Activated CD4-positive, alpha-beta T cell treated with anti-CD3 and anti-CD28 coated beads for 4 hours (primary cell): ENCODE data around the gene LAMB4.

Experiments
- DNase-seq, 2 donors: peaks; one replicate each; pipeline ENCODE4 v3.0.0-alpha.2; 2020

Gene LAMB4

DNA sequence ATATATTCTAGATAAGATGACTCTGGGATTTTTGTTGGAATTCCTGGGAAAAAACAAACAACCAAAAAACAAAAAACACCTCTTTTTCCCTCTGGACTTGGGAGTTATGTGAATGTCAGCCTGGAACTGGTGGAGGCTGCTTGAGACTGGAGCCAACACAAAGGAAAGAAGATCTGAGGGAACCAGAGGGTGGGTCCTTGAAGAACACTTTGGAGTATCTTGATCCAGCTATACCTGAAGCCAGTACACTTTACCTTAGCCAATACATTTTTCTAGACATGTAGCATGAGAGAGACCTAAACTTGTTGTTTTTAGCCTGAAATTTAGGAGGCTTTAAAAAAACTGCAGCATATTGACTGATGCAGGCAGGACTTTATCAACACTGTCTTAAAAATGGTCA is 121.3 kb downstream of the LAMB4 start:
- no peak for DNase-seq

- no peak for DNase-seq
Measured at GRCh38 chr7:108008240-108008639, 121.9 kb downstream of the LAMB4 start.

DNA sequence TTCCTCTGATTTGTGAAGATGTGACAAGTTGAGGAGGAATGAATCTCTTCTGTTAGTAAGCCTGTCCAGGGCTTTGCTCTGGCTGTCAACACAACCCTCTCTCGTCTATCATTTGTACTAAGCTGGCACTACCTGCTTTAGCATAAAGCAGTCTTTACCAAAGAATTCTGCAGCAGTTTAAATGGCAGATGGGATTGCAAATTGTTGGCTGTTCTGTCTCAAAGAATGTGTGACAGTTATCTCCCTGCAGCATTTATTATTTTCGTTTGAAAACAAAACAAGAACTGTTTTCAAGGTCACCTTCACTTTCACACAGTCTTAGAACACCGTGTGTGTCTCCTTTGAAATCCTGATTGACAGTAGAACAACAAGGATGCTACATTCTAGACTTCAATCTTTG is 122.4 kb downstream of the LAMB4 start:
- no peak for DNase-seq

GRCh38 chr7:108007261-108007660 is 122.9 kb downstream of the LAMB4 start:
- DNase-seq: no peak

- no peak for DNase-seq
Measured at GRCh38 chr7:108004220-108005142, 125.7 kb downstream of the LAMB4 start.

DNA sequence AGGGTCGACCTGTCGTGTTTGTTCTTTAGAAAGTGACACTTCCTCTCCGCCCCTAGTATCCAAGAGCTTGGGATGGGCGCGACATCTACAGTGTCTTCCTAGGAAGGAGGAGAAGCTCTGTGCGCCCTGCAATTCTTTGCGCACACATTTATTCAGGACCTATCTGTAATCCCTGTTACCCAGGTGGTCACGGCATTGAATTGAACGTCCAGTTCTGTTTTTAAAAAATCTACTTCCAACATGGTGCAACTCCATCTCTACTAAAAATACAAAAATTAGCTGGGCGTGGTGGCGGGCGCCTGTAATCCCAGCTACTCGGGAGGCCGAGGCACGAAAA is 126.6 kb downstream of the LAMB4 start:
- no peak for DNase-seq

- no peak for DNase-seq
Measured at GRCh38 chr7:108002726-108003598, 127.2 kb downstream of the LAMB4 start, which contains the start of gene LAMB1. Gene LAMB1 (minus strand): TSS chr7:108003161. CDS start chr7:108002885, 276 bp downstream.

DNA sequence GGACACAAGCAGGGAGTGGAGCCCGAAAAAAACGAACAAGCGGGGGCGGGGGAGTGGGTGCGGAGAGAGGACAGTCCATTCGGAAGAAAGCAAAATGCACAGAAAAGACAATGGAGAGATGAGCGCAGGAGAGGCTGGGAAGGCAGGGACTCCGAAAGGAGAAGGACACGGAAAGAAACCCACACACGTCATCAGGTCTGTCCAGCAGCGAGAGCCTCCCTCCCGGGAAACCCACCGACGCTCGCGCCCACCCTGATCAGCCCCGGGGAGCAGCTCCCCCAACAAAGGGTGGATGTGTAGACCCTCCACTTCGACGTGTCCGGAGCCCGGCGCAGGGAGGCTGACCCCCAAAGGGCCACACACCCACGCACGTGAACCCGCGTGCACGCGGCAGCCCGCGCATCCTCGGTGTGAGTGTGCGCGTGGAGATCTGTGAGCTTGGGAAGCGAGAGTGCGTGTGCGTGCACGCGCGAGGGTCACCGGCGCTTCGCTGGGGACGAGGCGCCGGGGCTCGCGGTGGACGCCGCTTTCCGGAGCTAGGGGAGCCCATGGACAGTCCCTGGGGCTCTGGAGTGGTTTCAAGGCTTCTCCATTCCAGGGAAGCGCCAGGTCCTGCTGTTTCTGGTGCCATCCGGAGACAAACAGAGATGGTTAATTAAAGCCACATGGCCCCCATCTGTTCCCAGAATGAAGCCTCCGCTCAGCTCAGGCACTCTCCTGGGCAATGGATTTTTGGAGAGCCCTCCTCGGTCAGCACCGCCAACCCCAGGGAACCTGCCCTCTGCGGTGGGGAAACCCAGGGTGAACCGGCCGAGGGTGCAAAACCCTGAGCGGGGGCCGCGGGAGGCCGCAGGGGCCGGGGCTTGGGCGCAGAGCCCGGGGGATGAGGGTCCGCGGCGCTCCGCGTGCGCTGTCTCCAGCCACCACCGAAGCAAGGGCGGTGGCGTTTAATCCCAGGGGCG is 128.1 kb downstream of the LAMB4 start:
- DNase-seq: no peak

DNA sequence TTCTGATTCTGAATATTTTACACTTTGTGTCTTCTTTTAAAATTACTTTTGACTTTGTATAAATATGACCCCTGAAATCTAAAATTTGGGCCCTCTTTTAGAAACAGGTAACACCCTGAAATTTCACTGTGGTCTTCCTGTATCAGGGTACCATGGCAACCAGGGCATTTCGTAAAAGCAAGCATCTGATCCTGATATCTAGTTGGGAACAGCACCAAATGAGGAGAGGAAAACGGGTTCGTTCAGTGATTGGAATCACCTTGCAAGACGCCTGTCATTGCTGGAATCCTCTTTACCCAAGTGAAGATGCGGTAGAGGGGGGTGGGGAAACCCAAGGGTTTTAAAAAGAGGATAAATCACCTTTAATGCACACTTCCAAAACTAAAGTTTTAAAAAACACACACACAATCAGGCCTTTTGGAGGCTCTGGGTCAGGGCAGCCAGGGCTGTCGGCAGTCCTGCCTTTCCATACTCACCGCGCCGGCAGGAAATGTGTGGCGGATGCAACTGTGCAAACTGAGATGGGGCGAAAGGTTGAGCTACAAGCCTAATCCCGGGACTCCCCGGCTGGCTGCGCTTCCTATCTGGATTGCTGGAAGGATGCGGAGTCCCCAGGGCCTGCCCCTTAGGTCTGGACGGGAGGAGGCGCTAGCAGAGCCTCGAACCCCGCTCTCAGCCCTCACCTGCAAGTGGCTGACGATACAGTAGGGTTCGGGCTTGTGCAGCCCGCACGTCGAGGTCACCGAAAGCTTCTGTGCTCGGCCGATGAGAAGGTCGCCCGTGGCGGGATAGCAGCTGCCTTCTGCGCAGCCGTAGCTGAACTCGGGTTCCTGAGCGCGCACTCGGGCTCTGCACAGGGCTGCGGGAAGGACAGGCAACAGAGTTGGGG is 129.0 kb downstream of the LAMB4 start:
- DNase-seq: no peak

- DNase-seq: no peak
Measured at GRCh38 chr7:107999779-108000560, 130.2 kb downstream of the LAMB4 start.

DNA sequence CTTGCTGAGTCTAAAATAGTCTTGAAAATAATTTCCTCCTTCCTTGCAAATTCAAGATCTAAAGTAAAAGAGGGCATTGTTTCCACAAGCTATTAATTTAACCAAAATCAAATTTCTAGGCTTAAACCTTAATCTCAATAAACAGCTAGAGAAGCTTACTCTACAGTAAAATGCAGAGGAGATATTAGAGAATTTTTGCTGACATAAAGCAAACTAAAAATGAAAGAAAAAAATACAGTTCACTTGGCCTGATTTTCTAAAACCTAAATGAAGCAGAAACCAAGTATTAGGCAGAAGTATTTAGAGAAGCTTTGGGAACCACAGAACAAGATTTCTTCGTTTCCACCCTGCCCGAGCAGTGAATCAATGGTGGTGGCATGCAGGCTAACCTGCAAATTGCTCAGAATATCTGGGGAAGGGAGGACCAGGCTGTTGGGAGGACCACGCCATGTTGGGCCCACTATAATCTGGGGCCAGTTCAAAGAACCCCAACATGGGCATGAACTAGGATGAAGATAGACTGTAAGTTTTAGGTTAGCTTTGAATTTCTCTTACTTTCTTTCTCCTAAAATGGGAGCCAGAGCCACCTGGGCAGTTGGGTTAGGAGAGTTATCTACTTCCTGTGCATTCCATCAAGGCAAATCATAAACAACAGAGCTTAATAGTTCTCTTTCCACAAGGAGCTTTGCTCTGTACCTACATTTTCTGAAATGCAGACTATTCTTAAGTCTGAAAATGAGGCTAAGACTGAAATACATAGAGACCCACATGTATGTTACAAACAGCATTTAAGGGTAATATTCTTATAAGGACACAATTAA is 131.3 kb downstream of the LAMB4 start:
- DNase-seq: no peak

GRCh38 chr7:107998150-107998549 is 132.0 kb downstream of the LAMB4 start:
- DNase-seq: no peak

- DNase-seq: no peak
Measured at GRCh38 chr7:107996072-107996882, 133.9 kb downstream of the LAMB4 start.

GRCh38 chr7:107995184-107996071 is 134.7 kb downstream of the LAMB4 start:
- DNase-seq: no peak

GRCh38 chr7:107994421-107995030 is 135.6 kb downstream of the LAMB4 start:
- DNase-seq: no peak

DNA sequence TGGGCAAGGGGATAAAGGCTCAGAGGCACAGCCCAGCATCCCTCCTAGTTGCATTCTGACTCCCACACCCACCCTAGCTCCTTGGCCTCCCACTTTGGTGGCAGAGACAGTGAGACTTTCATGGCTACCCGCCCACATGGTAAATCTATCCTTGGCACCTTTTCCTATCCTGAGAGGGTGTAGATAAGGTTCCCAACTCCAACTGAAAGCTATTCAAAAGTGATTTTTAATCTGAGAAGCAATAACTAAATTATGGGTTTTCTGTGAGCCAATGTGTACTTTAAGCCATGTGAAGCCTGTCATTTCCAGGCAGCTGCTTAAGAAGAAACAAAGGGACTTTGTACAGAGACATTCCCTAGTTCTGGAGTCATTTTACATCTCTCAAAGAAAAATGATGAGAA is 136.3 kb downstream of the LAMB4 start:
- DNase-seq: no peak

DNA sequence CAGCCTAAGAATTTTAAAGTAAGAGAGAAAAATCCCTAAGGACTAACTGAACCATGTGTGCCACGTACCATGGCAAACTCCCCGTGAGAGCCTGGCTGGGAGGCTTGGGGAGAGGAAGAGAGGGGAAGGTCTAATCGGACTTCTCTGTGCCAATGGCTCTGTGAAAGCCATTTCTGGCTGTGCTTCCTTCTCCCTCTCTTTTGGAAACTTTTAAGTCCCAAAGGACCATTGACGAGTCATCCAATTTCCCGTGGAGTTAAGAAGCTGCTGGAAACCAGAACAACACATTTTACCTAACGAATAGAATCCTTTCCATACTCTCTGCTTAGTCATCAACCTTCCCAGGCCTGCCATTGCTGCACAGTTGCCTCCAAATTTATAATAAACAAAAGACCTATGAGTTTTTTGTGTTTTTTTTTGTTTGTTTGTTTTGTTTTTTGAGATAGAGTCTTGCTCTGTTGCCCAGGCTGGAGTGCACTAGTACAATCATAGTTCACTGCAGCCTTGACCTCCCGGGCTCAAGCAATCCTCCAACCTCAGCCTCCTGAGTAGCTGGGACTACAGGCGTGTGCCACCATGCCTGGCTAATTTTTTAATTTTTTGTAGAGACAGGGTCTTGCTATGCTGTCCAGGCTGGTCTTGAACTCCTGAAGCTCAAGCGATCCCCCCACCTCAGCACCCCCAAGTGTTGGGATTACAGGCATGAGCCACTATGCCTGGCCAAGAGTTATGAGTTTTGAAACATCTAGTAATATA is 140.4 kb downstream of the LAMB4 start:
- DNase-seq: no peak
